GM12878 (cell line): ENCODE results near the gene GPC5. TPM values are rescaled to one million over a fixed set of nuclear protein-coding genes. Genes with fewer than 3 reads are reported as not detected.

Experiments
- ATAC-seq: fragments of 200-7000 bp; cut with Tn5 transposase; 3 replicates; pipeline ENCODE4 v1.9.1; 2020; ENCODE audit warnings: mild to moderate bottlenecking, moderate library complexity
- BruUV-seq: library from RNA; stranded (reverse); fragments of 400-500 nt; replicated peaks from 2 replicates; lab custom pipeline; 2021; lab: Mats Ljungman, UMichigan
- CTCF ChIA-PET: fragments of 300-600 bp; sonication (Branson Sonifier 250); formaldehyde crosslinking; extraction: SDS; loops from one replicate; lab custom pipeline; 2021; ENCODE audit warnings: inconsistent platforms; lab: Yijun Ruan, JAX
- POLR2A ChIA-PET: fragments of 350-600 bp; formaldehyde crosslinking; extraction: SDS; loops from one replicate; lab custom pipeline; 2021; ENCODE audit warnings: inconsistent platforms; lab: Charles Lee
- RAD21 ChIA-PET: fragments of 300-600 bp; sonication (Branson Sonifier 250); formaldehyde crosslinking; loops from one replicate; lab custom pipeline; 2023; ENCODE audit warnings: antibody characterized with exemption; ENCODE audit not compliant: unreplicated experiment; lab: Charles Lee
- SMC1A ChIA-PET: fragments of 300-600 bp; sonication (Branson Sonifier 250); formaldehyde crosslinking; loops from one replicate; lab custom pipeline; 2023; ENCODE audit not compliant: unreplicated experiment, uncharacterized antibody; lab: Charles Lee
- DNase-seq: peaks from one replicate; pipeline ENCODE4 v3.0.0-alpha.2; 2011; ENCODE audit warnings: low read depth, low spot score
- FAIRE-seq: peaks from 3 replicates; lab custom pipeline; 2011; peaks lifted over from hg19 to GRCh38; lab: Jason Lieb, UNC
- H2AFZ ChIP-seq: 2 replicates; pipeline ENCODE4 v1.6.0; 2011; ENCODE audit warnings: low read depth, low read length, control low read depth; ENCODE audit not compliant: control insufficient read depth
- H3K27ac ChIP-seq: 2 replicates; pipeline ENCODE4 v1.5.1; 2011; ENCODE audit warnings: control low read depth; ENCODE audit not compliant: control insufficient read depth, insufficient read depth
- H3K27me3 ChIP-seq, 2 experiments: replicated peaks in 1 of 2; 2 replicates each; pipeline versions ENCODE4 v1.6.0 to v1.6.1; 2011; ENCODE audit warnings: low read length in 1 of 2; ENCODE audit not compliant: control insufficient read depth in 2 of 2, insufficient read depth in 2 of 2
- H3K36me3 ChIP-seq, 2 experiments: 2 replicates each; pipeline ENCODE4 v1.5.1; 2011; ENCODE audit warnings: low read length in 1 of 2; ENCODE audit not compliant: control insufficient read depth in 2 of 2, insufficient read depth in 2 of 2
- H3K4me1 ChIP-seq: 2 replicates; pipeline ENCODE4 v1.6.1; 2011; ENCODE audit warnings: mild to moderate bottlenecking, low read length, moderate library complexity, mixed read lengths; ENCODE audit not compliant: control insufficient read depth, insufficient read depth
- H3K4me2 ChIP-seq: 2 replicates; pipeline ENCODE4 v1.6.0; 2011; ENCODE audit warnings: control low read depth; ENCODE audit not compliant: control insufficient read depth, insufficient read depth
- H3K4me3 ChIP-seq: fragments of 200-600 bp; sonication (generic); 2 replicates; pipeline ENCODE4 v1.5.1; 2016
- H3K79me2 ChIP-seq: 2 replicates; pipeline ENCODE4 v1.6.0; 2011; ENCODE audit warnings: low read length; ENCODE audit not compliant: control insufficient read depth, insufficient read depth
- H3K9ac ChIP-seq: 2 replicates; pipeline ENCODE4 v1.8.0; 2011; ENCODE audit warnings: low read length, control low read depth, mixed read lengths; ENCODE audit not compliant: control insufficient read depth, insufficient read depth
- H3K9me3 ChIP-seq: replicated peaks from 3 replicates; pipeline ENCODE4 v1.5.1; 2011; ENCODE audit warnings: mild to moderate bottlenecking, low read length; ENCODE audit not compliant: control insufficient read depth, insufficient read depth
- H4K20me1 ChIP-seq: 2 replicates; pipeline ENCODE4 v1.6.0; 2011; ENCODE audit not compliant: control insufficient read depth, insufficient read depth
- EED ChIP-seq: sonication (generic); IDR thresholded peaks from 2 replicates; pipeline ENCODE4 v1.6.1; 2016; ENCODE audit warnings: antibody characterized with exemption, low read depth
- PAX5 ChIP-seq: IDR thresholded peaks from 2 replicates; pipeline ENCODE4 v1.6.1; 2011; ENCODE audit warnings: low read depth, low read length, borderline replicate concordance
- POLR2AphosphoS5 ChIP-seq: IDR thresholded peaks from 2 replicates; pipeline ENCODE4 v1.6.1; 2011; ENCODE audit warnings: mild to moderate bottlenecking, low read length, inconsistent platforms
- SIX5 ChIP-seq: IDR thresholded peaks from 2 replicates; pipeline ENCODE4 v1.6.1; 2011; ENCODE audit warnings: mild to moderate bottlenecking, low read depth, low read length, moderate library complexity; ENCODE audit not compliant: severe bottlenecking
- SREBF2 ChIP-seq: IDR thresholded peaks from 2 replicates; pipeline ENCODE4 v1.6.1; 2012; ENCODE audit warnings: mild to moderate bottlenecking, low read length
- STAT3 ChIP-seq: IDR thresholded peaks from 2 replicates; pipeline ENCODE4 v1.6.1; 2011; ENCODE audit warnings: low read depth, low read length, improper control_type of control experiment
- ZNF622 ChIP-seq: fragments of 450-650 bp; IDR thresholded peaks from 2 replicates; pipeline ENCODE4 v1.6.1; 2017; ENCODE audit warnings: mild to moderate bottlenecking, inconsistent platforms
- WGBS: methylation state at CpG from one replicate; pipeline ENCODE4 v1.1.6; 2016; ENCODE audit warnings: low lambda C conversion rate; ENCODE audit not compliant: insufficient replicate concordance, insufficient coverage; ENCODE audit errors: missing lambda C conversion rate; 5-methylcytosine and 5-hydroxymethylcytosine counted together
- in situ Hi-C: fragments of 300-500 bp; cut with MboI; formaldehyde crosslinking; loops from 9 replicates; pipeline ENCODE4 v1.14.3; 2018; ENCODE audit warnings: mixed read lengths
- intact Hi-C: fragments of 100-400 bp; cut with micrococcal nuclease; formaldehyde crosslinking; loops from one replicate; pipeline ENCODE4 v1.14.2; 2022; ENCODE audit not compliant: unreplicated experiment
- polyA plus RNA-seq, 11 experiments: library from polyadenylated mRNA; depleted of rRNA in 4 of 11; unstranded in 6 of 11; stranded (reverse) in 5 of 11; fragments of >200 nt; fragmentation: Nextera tagmentation in 4 of 11; fragmentation: Illumina TruSeq in 1 of 11; extraction: Ambion mirVana in 4 of 11; extraction: Trizol in 1 of 11; gene quantifications; 1 replicate in 1 of 11; 2 replicates in 10 of 11; pipeline versions ENCODE4 v1.2.1 to v1.2.3, GENCODE V29; 2011 to 2016; ENCODE audit warnings: inconsistent platforms in 2 of 11, missing spikeins in 2 of 11, low read depth in 1 of 11
- total RNA-seq, 4 experiments: library from RNA; depleted of rRNA in 3 of 4; stranded (reverse); fragments of >200 nt in 3 of 4; fragmentation: Illumina TruSeq in 1 of 4; extraction: Trizol in 1 of 4; gene quantifications; 2 replicates each; pipeline versions ENCODE4 v1.2.1 to v1.2.3, GENCODE V29; 2013 to 2021
- TF ChIP-seq, protein P1 (sequence below): fragments of 450-650 bp; IDR thresholded peaks from 2 replicates; pipeline ENCODE4 v1.6.1; 2016; ENCODE audit warnings: mild to moderate bottlenecking, moderate library complexity, borderline replicate concordance
- TF ChIP-seq, protein P2 (sequence below): fragments of 450-650 bp; IDR thresholded peaks from 2 replicates; pipeline ENCODE4 v1.6.1; 2017; ENCODE audit warnings: mild to moderate bottlenecking, moderate library complexity

Gene GPC5
- total and polyA plus RNA-seq, 10 of the 15 experiments (the other 5 are each of a cell fraction or from before 2014, with no cell fraction given) = 0.05 to 0.87 (median 0.44) TPM; not detected in 1

DNA sequence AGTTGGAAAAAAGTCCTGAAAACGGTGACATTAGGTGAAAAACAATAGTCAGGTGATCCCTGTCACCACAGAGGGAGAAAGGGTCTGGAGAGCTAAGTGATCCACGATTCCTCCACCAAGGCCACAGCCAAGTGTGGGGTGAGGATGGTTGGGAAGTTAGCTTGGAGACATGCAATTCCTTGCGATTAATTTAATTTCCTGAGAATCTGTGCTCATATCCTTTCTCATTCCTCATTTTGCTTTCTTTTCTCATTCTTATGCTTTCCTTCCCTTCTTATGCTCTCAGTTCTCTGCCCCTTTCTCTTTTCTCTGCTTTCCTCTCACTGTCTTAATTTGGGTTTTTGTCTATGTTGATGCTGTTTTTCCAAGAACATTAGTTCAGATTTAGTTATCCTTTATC is 68.8 kb downstream of the GPC5 start:
- ChIA-PET RAD21 (no interaction called here), CTCF (no interaction called here), SMC1A (no interaction called here), POLR2A (no interaction called here)
- Histone ChIP-seq H4K20me1 (no peaks in the 10 kb centered on the region), H3K27me3 (no peaks in the 10 kb centered on the region), H3K4me3 (no peak overlapping the region), H3K9me3 (no peaks in the 10 kb centered on the region), H3K9ac (no peak overlapping the region), H3K36me3 (no peaks in the 10 kb centered on the region), H3K79me2 (no peaks in the 10 kb centered on the region), H3K27ac (no peak overlapping the region), H2AFZ (no peak overlapping the region), H3K4me1 (no peaks in the 10 kb centered on the region), H3K4me2 (no peak overlapping the region)
- in situ Hi-C loops = no loop called here
- intact Hi-C loops = no loop called here
- WGBS = 36% methylated on average over 3 of the region's 3 CpGs
- TF ChIP-seq SIX5 = no peak
- no peak for TF ChIP-seq ZNF622
- no peak for TF ChIP-seq EED
- no peak for TF ChIP-seq PAX5
- TF ChIP-seq, protein P1, sequence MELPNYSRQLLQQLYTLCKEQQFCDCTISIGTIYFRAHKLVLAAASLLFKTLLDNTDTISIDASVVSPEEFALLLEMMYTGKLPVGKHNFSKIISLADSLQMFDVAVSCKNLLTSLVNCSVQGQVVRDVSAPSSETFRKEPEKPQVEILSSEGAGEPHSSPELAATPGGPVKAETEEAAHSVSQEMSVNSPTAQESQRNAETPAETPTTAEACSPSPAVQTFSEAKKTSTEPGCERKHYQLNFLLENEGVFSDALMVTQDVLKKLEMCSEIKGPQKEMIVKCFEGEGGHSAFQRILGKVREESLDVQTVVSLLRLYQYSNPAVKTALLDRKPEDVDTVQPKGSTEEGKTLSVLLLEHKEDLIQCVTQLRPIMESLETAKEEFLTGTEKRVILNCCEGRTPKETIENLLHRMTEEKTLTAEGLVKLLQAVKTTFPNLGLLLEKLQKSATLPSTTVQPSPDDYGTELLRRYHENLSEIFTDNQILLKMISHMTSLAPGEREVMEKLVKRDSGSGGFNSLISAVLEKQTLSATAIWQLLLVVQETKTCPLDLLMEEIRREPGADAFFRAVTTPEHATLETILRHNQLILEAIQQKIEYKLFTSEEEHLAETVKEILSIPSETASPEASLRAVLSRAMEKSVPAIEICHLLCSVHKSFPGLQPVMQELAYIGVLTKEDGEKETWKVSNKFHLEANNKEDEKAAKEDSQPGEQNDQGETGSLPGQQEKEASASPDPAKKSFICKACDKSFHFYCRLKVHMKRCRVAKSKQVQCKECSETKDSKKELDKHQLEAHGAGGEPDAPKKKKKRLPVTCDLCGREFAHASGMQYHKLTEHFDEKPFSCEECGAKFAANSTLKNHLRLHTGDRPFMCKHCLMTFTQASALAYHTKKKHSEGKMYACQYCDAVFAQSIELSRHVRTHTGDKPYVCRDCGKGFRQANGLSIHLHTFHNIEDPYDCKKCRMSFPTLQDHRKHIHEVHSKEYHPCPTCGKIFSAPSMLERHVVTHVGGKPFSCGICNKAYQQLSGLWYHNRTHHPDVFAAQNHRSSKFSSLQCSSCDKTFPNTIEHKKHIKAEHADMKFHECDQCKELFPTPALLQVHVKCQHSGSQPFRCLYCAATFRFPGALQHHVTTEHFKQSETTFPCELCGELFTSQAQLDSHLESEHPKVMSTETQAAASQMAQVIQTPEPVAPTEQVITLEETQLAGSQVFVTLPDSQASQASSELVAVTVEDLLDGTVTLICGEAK = no peak
- TF ChIP-seq, protein P2, sequence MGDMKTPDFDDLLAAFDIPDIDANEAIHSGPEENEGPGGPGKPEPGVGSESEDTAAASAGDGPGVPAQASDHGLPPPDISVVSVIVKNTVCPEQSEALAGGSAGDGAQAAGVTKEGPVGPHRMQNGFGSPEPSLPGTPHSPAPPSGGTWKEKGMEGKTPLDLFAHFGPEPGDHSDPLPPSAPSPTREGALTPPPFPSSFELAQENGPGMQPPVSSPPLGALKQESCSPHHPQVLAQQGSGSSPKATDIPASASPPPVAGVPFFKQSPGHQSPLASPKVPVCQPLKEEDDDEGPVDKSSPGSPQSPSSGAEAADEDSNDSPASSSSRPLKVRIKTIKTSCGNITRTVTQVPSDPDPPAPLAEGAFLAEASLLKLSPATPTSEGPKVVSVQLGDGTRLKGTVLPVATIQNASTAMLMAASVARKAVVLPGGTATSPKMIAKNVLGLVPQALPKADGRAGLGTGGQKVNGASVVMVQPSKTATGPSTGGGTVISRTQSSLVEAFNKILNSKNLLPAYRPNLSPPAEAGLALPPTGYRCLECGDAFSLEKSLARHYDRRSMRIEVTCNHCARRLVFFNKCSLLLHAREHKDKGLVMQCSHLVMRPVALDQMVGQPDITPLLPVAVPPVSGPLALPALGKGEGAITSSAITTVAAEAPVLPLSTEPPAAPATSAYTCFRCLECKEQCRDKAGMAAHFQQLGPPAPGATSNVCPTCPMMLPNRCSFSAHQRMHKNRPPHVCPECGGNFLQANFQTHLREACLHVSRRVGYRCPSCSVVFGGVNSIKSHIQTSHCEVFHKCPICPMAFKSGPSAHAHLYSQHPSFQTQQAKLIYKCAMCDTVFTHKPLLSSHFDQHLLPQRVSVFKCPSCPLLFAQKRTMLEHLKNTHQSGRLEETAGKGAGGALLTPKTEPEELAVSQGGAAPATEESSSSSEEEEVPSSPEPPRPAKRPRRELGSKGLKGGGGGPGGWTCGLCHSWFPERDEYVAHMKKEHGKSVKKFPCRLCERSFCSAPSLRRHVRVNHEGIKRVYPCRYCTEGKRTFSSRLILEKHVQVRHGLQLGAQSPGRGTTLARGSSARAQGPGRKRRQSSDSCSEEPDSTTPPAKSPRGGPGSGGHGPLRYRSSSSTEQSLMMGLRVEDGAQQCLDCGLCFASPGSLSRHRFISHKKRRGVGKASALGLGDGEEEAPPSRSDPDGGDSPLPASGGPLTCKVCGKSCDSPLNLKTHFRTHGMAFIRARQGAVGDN = no peak
- TF ChIP-seq SREBF2 = no peak
- no peak for TF ChIP-seq POLR2AphosphoS5
- no peak for TF ChIP-seq STAT3
- BruUV-seq = no TSS peak
- DNase-seq (no peak), ATAC-seq (no peak), FAIRE-seq (no peak)
